Activated CD8-positive, alpha-beta memory T cell treated with anti-CD3 and anti-CD28 coated beads for 24 hours (primary cell): Measurements from ENCODE around the gene C1orf198.
"Not testable (repeated sequence)": the region's sequence is repeated elsewhere in the genome, so short reads cannot be mapped to it uniquely, and the experiment has no call there.

Experiments used
- DNase-seq: peaks from one replicate; pipeline ENCODE4 v3.0.0-alpha.2; 2020

C1orf198 gene

GRCh38 chr1:230858918-230859729, 9.2 kb downstream of the C1orf198 start:
- no peak for DNase-seq

GRCh38 chr1:230858236-230858820, 10.0 kb downstream of the C1orf198 start:
- no peak for DNase-seq

- DNase-seq = no peak
Measured at GRCh38 chr1:230857822-230858221, 10.5 kb downstream of the C1orf198 start.

GRCh38 chr1:230857077-230857476, 11.2 kb downstream of the C1orf198 start:
- no peak for DNase-seq

GRCh38 chr1:230855886-230856285, 12.4 kb downstream of the C1orf198 start:
- no peak for DNase-seq

GRCh38 chr1:230854423-230854822, 13.9 kb downstream of the C1orf198 start:
- no peak for DNase-seq

- DNase-seq = no peak
Measured at GRCh38 chr1:230853731-230854130, 14.6 kb downstream of the C1orf198 start.

- DNase-seq = no peak
Measured at GRCh38 chr1:230852959-230853358, 15.4 kb downstream of the C1orf198 start.

- no peak for DNase-seq
Measured at GRCh38 chr1:230851291-230851691, 17.0 kb downstream of the C1orf198 start.

GRCh38 chr1:230850547-230850946, 17.8 kb downstream of the C1orf198 start:
- DNase-seq = no peak

- no peak for DNase-seq
Measured at GRCh38 chr1:230849451-230850224, 18.7 kb downstream of the C1orf198 start.

GRCh38 chr1:230848235-230848634, 20.1 kb downstream of the C1orf198 start:
- DNase-seq = no peak

GRCh38 chr1:230845184-230845583, 23.1 kb downstream of the C1orf198 start:
- not testable (repeated sequence) for DNase-seq

GRCh38 chr1:230844561-230844960, 23.8 kb downstream of the C1orf198 start:
- DNase-seq = no peak

- no peak for DNase-seq
Measured at GRCh38 chr1:230843503-230844309, 24.6 kb downstream of the C1orf198 start.

GRCh38 chr1:230842801-230843200, 25.5 kb downstream of the C1orf198 start:
- DNase-seq = no peak

GRCh38 chr1:230839173-230839572, 29.1 kb downstream of the C1orf198 start:
- DNase-seq = no peak

- DNase-seq = peak; percentile 15
Measured at GRCh38 chr1:230836793-230837192, 31.5 kb downstream of the C1orf198 start.

GRCh38 chr1:230836347-230836746, 32.0 kb downstream of the C1orf198 start:
- no peak for DNase-seq

- peak; percentile 19 for DNase-seq
Measured at GRCh38 chr1:230834292-230834691, 34.0 kb downstream of the C1orf198 start.

- no peak for DNase-seq
Measured at GRCh38 chr1:230833511-230833910, 34.8 kb downstream of the C1orf198 start.

GRCh38 chr1:230832476-230832875, 35.8 kb downstream of the C1orf198 start:
- DNase-seq = peak; percentile 7

- DNase-seq = peak; percentile 4
Measured at GRCh38 chr1:230831771-230832170, 36.5 kb downstream of the C1orf198 start.
